Measurements from ENCODE around the gene NPAS4. TPM values are rescaled to one million over a fixed set of nuclear protein-coding genes. Genes with fewer than 3 reads are reported as not detected.
A peak's percentile ranks its signal among the peaks of the same experiment; 100 is the strongest.

The NPAS4 gene
- total and polyA plus RNA-seq, 9 of the 15 experiments (the other 6 are each of a cell fraction or from before 2014, with no cell fraction given), result not detected

- TF ChIP-seq ARID4B (CRISPR knock-in tag; IDR thresholded peaks at IDR 0.05) (peak; percentile 70; the same call in 1 of the 2 replicates), MAZ (CRISPR knock-in tag; conservative IDR thresholded peaks at IDR 0.05 in 1 of 2, IDR thresholded peaks at IDR 0.05 in 1 of 2) (peak in 1 of 2 experiments; percentile 59; a peak in 2 of 4 replicates), KDM2B (CRISPR knock-in tag; IDR thresholded peaks at IDR 0.05) (0 out of 2 replicates have a peak, but pooled peaks have one; percentile 31), ATF3 (IDR thresholded peaks at IDR 0.05) (no peak), ATF3 (CRISPR knock-in tag; conservative IDR thresholded peaks at IDR 0.05) (peak; percentile 57; the same call in 1 of the 2 replicates), CXXC5 (CRISPR knock-in tag; IDR thresholded peaks at IDR 0.05) (peak; percentile 50; the same call in 1 of the 2 replicates), RCOR1 (IDR thresholded peaks at IDR 0.05; ENCODE audit: borderline replicate concordance in 1 of 2, low read depth in 2 of 2, low read length in 2 of 2) (peak in 1 of 2 experiments; percentile 33; a peak in 1 of 4 replicates), ZNF316 (IDR thresholded peaks at IDR 0.05) (peak; percentile 47; the same call in 1 of the 2 replicates), SIN3B (IDR thresholded peaks at IDR 0.05; ENCODE audit: low read depth) (0 out of 2 replicates have a peak, but pooled peaks have one; percentile 23), CREM (IDR thresholded peaks at IDR 0.05; ENCODE audit: low read depth) (peak; percentile 48), NCOA6 (IDR thresholded peaks at IDR 0.05) (no peak), SREBF2 (CRISPR knock-in tag; IDR thresholded peaks at IDR 0.05) (no peak)
- TF ChIP-seq, protein P1, sequence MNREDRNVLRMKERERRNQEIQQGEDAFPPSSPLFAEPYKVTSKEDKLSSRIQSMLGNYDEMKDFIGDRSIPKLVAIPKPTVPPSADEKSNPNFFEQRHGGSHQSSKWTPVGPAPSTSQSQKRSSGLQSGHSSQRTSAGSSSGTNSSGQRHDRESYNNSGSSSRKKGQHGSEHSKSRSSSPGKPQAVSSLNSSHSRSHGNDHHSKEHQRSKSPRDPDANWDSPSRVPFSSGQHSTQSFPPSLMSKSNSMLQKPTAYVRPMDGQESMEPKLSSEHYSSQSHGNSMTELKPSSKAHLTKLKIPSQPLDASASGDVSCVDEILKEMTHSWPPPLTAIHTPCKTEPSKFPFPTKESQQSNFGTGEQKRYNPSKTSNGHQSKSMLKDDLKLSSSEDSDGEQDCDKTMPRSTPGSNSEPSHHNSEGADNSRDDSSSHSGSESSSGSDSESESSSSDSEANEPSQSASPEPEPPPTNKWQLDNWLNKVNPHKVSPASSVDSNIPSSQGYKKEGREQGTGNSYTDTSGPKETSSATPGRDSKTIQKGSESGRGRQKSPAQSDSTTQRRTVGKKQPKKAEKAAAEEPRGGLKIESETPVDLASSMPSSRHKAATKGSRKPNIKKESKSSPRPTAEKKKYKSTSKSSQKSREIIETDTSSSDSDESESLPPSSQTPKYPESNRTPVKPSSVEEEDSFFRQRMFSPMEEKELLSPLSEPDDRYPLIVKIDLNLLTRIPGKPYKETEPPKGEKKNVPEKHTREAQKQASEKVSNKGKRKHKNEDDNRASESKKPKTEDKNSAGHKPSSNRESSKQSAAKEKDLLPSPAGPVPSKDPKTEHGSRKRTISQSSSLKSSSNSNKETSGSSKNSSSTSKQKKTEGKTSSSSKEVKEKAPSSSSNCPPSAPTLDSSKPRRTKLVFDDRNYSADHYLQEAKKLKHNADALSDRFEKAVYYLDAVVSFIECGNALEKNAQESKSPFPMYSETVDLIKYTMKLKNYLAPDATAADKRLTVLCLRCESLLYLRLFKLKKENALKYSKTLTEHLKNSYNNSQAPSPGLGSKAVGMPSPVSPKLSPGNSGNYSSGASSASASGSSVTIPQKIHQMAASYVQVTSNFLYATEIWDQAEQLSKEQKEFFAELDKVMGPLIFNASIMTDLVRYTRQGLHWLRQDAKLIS (CRISPR knock-in tag; IDR thresholded peaks at IDR 0.05), result peak; percentile 88
- TF ChIP-seq, protein P2, sequence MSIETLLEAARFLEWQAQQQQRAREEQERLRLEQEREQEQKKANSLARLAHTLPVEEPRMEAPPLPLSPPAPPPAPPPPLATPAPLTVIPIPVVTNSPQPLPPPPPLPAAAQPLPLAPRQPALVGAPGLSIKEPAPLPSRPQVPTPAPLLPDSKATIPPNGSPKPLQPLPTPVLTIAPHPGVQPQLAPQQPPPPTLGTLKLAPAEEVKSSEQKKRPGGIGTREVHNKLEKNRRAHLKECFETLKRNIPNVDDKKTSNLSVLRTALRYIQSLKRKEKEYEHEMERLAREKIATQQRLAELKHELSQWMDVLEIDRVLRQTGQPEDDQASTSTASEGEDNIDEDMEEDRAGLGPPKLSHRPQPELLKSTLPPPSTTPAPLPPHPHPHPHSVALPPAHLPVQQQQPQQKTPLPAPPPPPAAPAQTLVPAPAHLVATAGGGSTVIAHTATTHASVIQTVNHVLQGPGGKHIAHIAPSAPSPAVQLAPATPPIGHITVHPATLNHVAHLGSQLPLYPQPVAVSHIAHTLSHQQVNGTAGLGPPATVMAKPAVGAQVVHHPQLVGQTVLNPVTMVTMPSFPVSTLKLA (conservative IDR thresholded peaks at IDR 0.05), result peak; percentile 66 to 68
These were observed 12.2 kb upstream of the NPAS4 start (continued) for GRCh38 chr11:66408488-66409214.
